ENCODE results near the gene ACTL7B.
"Not testable (repeated sequence)": the region's sequence is repeated elsewhere in the genome, so short reads cannot be mapped to it uniquely, and the experiment has no call there.

DNA sequence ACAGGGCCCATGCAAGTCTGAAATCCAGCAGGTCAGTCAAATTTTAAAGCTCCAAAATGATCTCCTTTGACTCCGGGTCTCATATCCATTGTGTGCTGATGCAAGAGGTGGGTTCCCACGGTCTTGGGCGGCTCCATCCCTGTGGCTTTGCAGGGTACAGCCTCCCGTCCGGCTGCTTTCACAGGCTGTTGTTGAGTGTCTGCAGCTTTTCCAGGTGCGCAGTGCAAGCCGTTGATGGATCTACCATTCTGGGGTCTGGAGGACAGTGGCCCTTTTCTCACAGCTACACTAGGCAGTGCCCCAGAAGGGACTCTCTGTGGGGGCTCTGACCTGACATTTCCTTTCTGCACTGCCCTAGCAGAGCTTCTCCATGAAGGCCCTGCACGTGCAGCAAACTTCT is 7.5 kb downstream of the ACTL7B start:
- not testable (repeated sequence) for TF ChIP-seq REST (IDR thresholded peaks at IDR 0.05; ENCODE audit: unreplicated experiment); EZH2 (IDR thresholded peaks at IDR 0.05; ENCODE audit: low read depth, unreplicated experiment); EZH2phosphoT487 (IDR thresholded peaks at IDR 0.05; ENCODE audit: unreplicated experiment); JUNB (IDR thresholded peaks at IDR 0.05; ENCODE audit: unreplicated experiment)
- TF ChIP-seq, protein P1, sequence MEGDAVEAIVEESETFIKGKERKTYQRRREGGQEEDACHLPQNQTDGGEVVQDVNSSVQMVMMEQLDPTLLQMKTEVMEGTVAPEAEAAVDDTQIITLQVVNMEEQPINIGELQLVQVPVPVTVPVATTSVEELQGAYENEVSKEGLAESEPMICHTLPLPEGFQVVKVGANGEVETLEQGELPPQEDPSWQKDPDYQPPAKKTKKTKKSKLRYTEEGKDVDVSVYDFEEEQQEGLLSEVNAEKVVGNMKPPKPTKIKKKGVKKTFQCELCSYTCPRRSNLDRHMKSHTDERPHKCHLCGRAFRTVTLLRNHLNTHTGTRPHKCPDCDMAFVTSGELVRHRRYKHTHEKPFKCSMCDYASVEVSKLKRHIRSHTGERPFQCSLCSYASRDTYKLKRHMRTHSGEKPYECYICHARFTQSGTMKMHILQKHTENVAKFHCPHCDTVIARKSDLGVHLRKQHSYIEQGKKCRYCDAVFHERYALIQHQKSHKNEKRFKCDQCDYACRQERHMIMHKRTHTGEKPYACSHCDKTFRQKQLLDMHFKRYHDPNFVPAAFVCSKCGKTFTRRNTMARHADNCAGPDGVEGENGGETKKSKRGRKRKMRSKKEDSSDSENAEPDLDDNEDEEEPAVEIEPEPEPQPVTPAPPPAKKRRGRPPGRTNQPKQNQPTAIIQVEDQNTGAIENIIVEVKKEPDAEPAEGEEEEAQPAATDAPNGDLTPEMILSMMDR (conservative IDR thresholded peaks at IDR 0.05; ENCODE audit: low read depth in 2 of 2) = not testable (repeated sequence)

All from GM23338 (cell line).